Left lung (tissue), 10 donors: ENCODE measurements around the gene CCDC85B. TPM values are rescaled to one million over a fixed set of nuclear protein-coding genes. Genes with fewer than 3 reads are reported as not detected.

ENCODE experiments used
- ATAC-seq: fragments of 200-7000 bp; cut with Tn5 transposase; one replicate; pipeline ENCODE4 v1.9.1; 2020; ENCODE audit warnings: moderate library complexity
- DNase-seq, 4 donors: peaks; one replicate each; pipeline ENCODE4 v3.0.0-alpha.2; 2013 to 2020
- H3K27ac ChIP-seq, 2 donors: fragments of 200-600 bp; sonication (generic) in 1 of 2; one replicate each; pipeline versions ENCODE4 v1.5.0 to v1.8.0; 2020 to 2021
- H3K27me3 ChIP-seq, 2 donors: fragments of 200-600 bp; sonication (generic) in 1 of 2; one replicate each; pipeline versions ENCODE4 v1.5.0 to v1.8.0; 2020 to 2021
- H3K36me3 ChIP-seq, 2 donors: fragments of 200-600 bp; sonication (generic) in 1 of 2; one replicate each; pipeline versions ENCODE4 v1.5.0 to v1.8.0; 2020 to 2021
- H3K4me1 ChIP-seq, 2 donors: fragments of 200-600 bp; one replicate each; pipeline ENCODE4 v1.8.0; 2021
- H3K4me3 ChIP-seq, 2 donors: fragments of 200-600 bp; sonication (generic) in 1 of 2; one replicate each; pipeline versions ENCODE4 v1.5.0 to v1.8.0; 2020 to 2021; ENCODE audit warnings: mild to moderate bottlenecking in 1 of 2
- H3K9me3 ChIP-seq, 2 donors: fragments of 200-600 bp; sonication (generic) in 1 of 2; one replicate each; pipeline versions ENCODE4 v1.5.0 to v1.8.0; 2020 to 2021
- CTCF ChIP-seq, 2 donors: fragments of 200-600 bp; sonication (generic) in 1 of 2; IDR thresholded peaks; one replicate each; pipeline versions ENCODE4 v1.5.0 to v1.8.0; 2021; ENCODE audit warnings: antibody characterized with exemption in 2 of 2
- intact Hi-C, 2 donors: fragments of 100-400 bp; cut with DNase I; formaldehyde crosslinking; loops; one replicate each; pipeline versions ENCODE4 v1.11.2 to v1.14.2; 2022
- polyA plus RNA-seq, 6 donors: library from polyadenylated mRNA; unstranded; fragments of 120-200 nt; gene quantifications; one replicate each; pipeline ENCODE4 v1.2.1, GENCODE V29; 2013; ENCODE audit not compliant: insufficient read length in 6 of 6
- total RNA-seq, 2 donors: library from RNA; stranded (reverse); fragmentation: NEBNext Ultra II Directional; extraction: Animal tissue kit (Norgen Biotek cat#: 25700); gene quantifications; one replicate each; pipeline ENCODE4 v1.2.1, GENCODE V29; 2021
- donor health status: DM: no; HTN: yes; CAD: no.
- donor health status: DM: no; HTN: no; CAD: no.

Gene CCDC85B
- total and polyA plus RNA-seq, 8 donors: 10.0 to 32.0 (median 19.0) TPM

DNA sequence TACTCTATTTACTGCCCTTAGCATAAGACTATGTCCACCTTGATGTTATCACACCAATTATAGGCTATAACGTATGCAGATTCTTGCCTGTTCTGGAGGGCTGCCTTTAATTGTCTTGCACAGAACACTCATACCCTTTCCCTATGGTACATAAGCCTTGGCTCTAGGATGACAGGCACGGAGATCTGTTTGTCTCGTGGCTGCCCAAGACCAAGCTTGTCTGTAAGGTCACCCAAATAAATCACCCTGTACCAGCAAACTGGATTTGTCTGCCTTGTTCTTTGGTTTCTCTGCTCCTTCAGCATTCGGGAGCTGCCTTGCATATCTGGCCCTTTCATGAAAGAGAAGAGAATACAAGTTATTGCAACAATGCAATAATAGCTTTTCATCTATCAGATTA lies 47.3 kb downstream of the CCDC85B start:
- Histone ChIP-seq H3K36me3 (no peaks in the 10 kb centered on the region), H3K4me1 (peaks cover 0 to 19% of the 10 kb centered on the region in 2 donors), H3K9me3 (no peaks in the 10 kb centered on the region), H3K27ac (no peak overlapping the region), H3K4me3 (no peak overlapping the region), H3K27me3 (peaks cover 0 to 10% of the 10 kb centered on the region in 2 donors)
- TF ChIP-seq CTCF (IDR thresholded peaks at IDR 0.05): no peak
- ATAC-seq (no peak), DNase-seq (no peak)
- intact Hi-C loops: no loop called here

Other genes starting within 250 kb of the CCDC85B start
- 10 to 100 TPM; 56.5 to 67.9 TPM for gene RELA, start 227.8 kb upstream of the CCDC85B start, total RNA-seq
- 10 to 100 TPM; 51.3 to 70.6 (median 58.8) TPM for gene RELA, start 227.8 kb upstream of the CCDC85B start, polyA plus RNA-seq
- 10 to 100 TPM; 57.0 to 67.1 TPM for gene KAT5, start 178.4 kb upstream of the CCDC85B start, total RNA-seq
- 10 to 100 TPM; 58.4 to 69.2 (median 64.5) TPM for gene KAT5, start 178.4 kb upstream of the CCDC85B start, polyA plus RNA-seq
- gene RNASEH2C, start 169.9 kb upstream of the CCDC85B start, total RNA-seq: 10 to 100 TPM; 46.0 to 70.1 TPM
- 10 to 100 TPM; 34.7 to 52.5 (median 37.2) TPM for gene RNASEH2C, start 169.9 kb upstream of the CCDC85B start, polyA plus RNA-seq
- gene AP5B1, start 109.7 kb upstream of the CCDC85B start, total RNA-seq: 10 to 100 TPM; 22.6 to 39.0 TPM
- 1 to 10 TPM; 2.9 to 4.5 (median 3.5) TPM for gene AP5B1, start 109.7 kb upstream of the CCDC85B start, polyA plus RNA-seq
- under 1 TPM; 0.37 to 0.41 TPM for gene OVOL1, start 103.6 kb upstream of the CCDC85B start, total RNA-seq
- under 1 TPM; 0.20 to 0.45 (median 0.31) TPM for gene OVOL1, start 103.6 kb upstream of the CCDC85B start, polyA plus RNA-seq
- gene SNX32, start 56.7 kb upstream of the CCDC85B start, total RNA-seq: 1 to 10 TPM in 1 of 2 donors, under 1 TPM in 1; 0.24 to 1.9 TPM
- gene SNX32, start 56.7 kb upstream of the CCDC85B start, polyA plus RNA-seq: 1 to 10 TPM; 2.5 to 4.4 (median 3.1) TPM
- gene CFL1, start 32.5 kb upstream of the CCDC85B start, total RNA-seq: 1,000 to 10,000 TPM in 1 of 2 donors, 100 to 1,000 TPM in 1; 790 to 1,162 TPM
- 100 to 1,000 TPM; 599 to 799 (median 752) TPM for gene CFL1, start 32.5 kb upstream of the CCDC85B start, polyA plus RNA-seq
- gene MUS81, start 30.2 kb upstream of the CCDC85B start, total RNA-seq: 10 to 100 TPM; 43.4 to 50.7 TPM
- 10 to 100 TPM; 44.7 to 55.0 (median 52.0) TPM for gene MUS81, start 30.2 kb upstream of the CCDC85B start, polyA plus RNA-seq
- gene EFEMP2, start 17.9 kb upstream of the CCDC85B start, total RNA-seq: 100 to 1,000 TPM in 1 of 2 donors, 10 to 100 TPM in 1; 67.6 to 113 TPM
- 100 to 1,000 TPM; 111 to 169 (median 152) TPM for gene EFEMP2, start 17.9 kb upstream of the CCDC85B start, polyA plus RNA-seq
- 1 to 10 TPM; 5.8 to 9.1 TPM for gene CTSW, start 10.8 kb upstream of the CCDC85B start, total RNA-seq
- 1 to 10 TPM; 2.7 to 7.2 (median 5.7) TPM for gene CTSW, start 10.8 kb upstream of the CCDC85B start, polyA plus RNA-seq
- gene FIBP, start 2.2 kb upstream of the CCDC85B start, total RNA-seq: 10 to 100 TPM; 56.5 to 69.6 TPM
- 10 to 100 TPM; 72.3 to 83.0 (median 77.7) TPM for gene FIBP, start 2.2 kb upstream of the CCDC85B start, polyA plus RNA-seq
- 10 to 100 TPM in 1 of 2 donors, 1 to 10 TPM in 1; 3.4 to 16.3 TPM for gene FOSL1, start 9.7 kb downstream of the CCDC85B start, total RNA-seq
- under 1 TPM in 4 of 6 donors, not detected in 2; 0.17 to 0.22 (median 0.21) TPM for gene FOSL1, start 9.7 kb downstream of the CCDC85B start, polyA plus RNA-seq
- gene C11orf68, start 28.4 kb downstream of the CCDC85B start, total RNA-seq: 10 to 100 TPM; 29.6 to 35.0 TPM
- gene C11orf68, start 28.4 kb downstream of the CCDC85B start, polyA plus RNA-seq: 10 to 100 TPM; 31.1 to 36.9 (median 34.4) TPM
- 10 to 100 TPM; 61.0 to 64.5 TPM for gene DRAP1, start 28.8 kb downstream of the CCDC85B start, total RNA-seq
- gene DRAP1, start 28.8 kb downstream of the CCDC85B start, polyA plus RNA-seq: 100 to 1,000 TPM in 1 of 6 donors, 10 to 100 TPM in 5; 69.2 to 112 (median 91.8) TPM
- gene TSGA10IP, start 54.8 kb downstream of the CCDC85B start, total RNA-seq: not detected
- 1 to 10 TPM in 1 of 6 donors, under 1 TPM in 4, not detected in 1; 0.26 to 1.0 (median 0.79) TPM for gene TSGA10IP, start 54.8 kb downstream of the CCDC85B start, polyA plus RNA-seq
- gene SART1, start 71.1 kb downstream of the CCDC85B start, total RNA-seq: 10 to 100 TPM; 34.1 to 50.8 TPM
- 10 to 100 TPM; 40.0 to 55.4 (median 46.3) TPM for gene SART1, start 71.1 kb downstream of the CCDC85B start, polyA plus RNA-seq
- gene EIF1AD, start 111.5 kb downstream of the CCDC85B start, total RNA-seq: 10 to 100 TPM; 28.4 to 30.5 TPM
- gene EIF1AD, start 111.5 kb downstream of the CCDC85B start, polyA plus RNA-seq: 10 to 100 TPM; 23.6 to 30.5 (median 27.4) TPM
- 100 to 1,000 TPM; 161 to 183 TPM for gene BANF1, start 111.8 kb downstream of the CCDC85B start, total RNA-seq
- 100 to 1,000 TPM; 211 to 248 (median 228) TPM for gene BANF1, start 111.8 kb downstream of the CCDC85B start, polyA plus RNA-seq
- 10 to 100 TPM; 20.3 to 46.5 TPM for gene CST6, start 121.3 kb downstream of the CCDC85B start, total RNA-seq
- gene CST6, start 121.3 kb downstream of the CCDC85B start, polyA plus RNA-seq: 1 to 10 TPM in 1 of 6 donors, under 1 TPM in 5; 0.18 to 1.3 (median 0.46) TPM
- 1 to 10 TPM; 1.2 to 2.6 TPM for gene CATSPER1, start 135.8 kb downstream of the CCDC85B start, total RNA-seq
- gene CATSPER1, start 135.8 kb downstream of the CCDC85B start, polyA plus RNA-seq: under 1 TPM in 1 of 6 donors, not detected in 5; 0.24 TPM
- not detected for gene GAL3ST3, start 158.5 kb downstream of the CCDC85B start, total RNA-seq
- gene GAL3ST3, start 158.5 kb downstream of the CCDC85B start, polyA plus RNA-seq: under 1 TPM in 5 of 6 donors, not detected in 1; 0.09 to 0.63 (median 0.20) TPM
- 100 to 1,000 TPM; 122 to 160 TPM for gene SF3B2, start 161.7 kb downstream of the CCDC85B start, total RNA-seq
- gene SF3B2, start 161.7 kb downstream of the CCDC85B start, polyA plus RNA-seq: 100 to 1,000 TPM; 192 to 233 (median 218) TPM
- gene PACS1, start 179.6 kb downstream of the CCDC85B start, total RNA-seq: 10 to 100 TPM; 53.7 to 54.7 TPM
- 10 to 100 TPM; 50.7 to 57.5 (median 55.6) TPM for gene PACS1, start 179.6 kb downstream of the CCDC85B start, polyA plus RNA-seq